H1 (cell line): ENCODE measurements around the gene WDR5. TPM values are rescaled to one million over a fixed set of nuclear protein-coding genes. Genes with fewer than 3 reads are reported as not detected.

Source experiments
- CTCF ChIA-PET: fragments of 300-600 bp; sonication (Branson Sonifier 250); formaldehyde crosslinking; loops from one replicate; lab custom pipeline; 2021; ENCODE audit not compliant: partially characterized antibody; lab: Charles Lee
- POLR2A ChIA-PET: fragments of 300-600 bp; sonication (Branson Sonifier 250); formaldehyde crosslinking; loops from one replicate; lab custom pipeline; 2021; ENCODE audit warnings: inconsistent platforms; ENCODE audit not compliant: partially characterized antibody; lab: Charles Lee
- DNase-seq, 2 experiments: peaks; one replicate each; pipeline versions ENCODE4 v3.0.0 to v3.0.0-alpha.2; 2010 to 2022; ENCODE audit warnings: low spot score in 2 of 2, low read depth in 1 of 2, mixed read lengths in 1 of 2
- FAIRE-seq: peaks from 2 replicates; lab custom pipeline; 2011; peaks lifted over from hg19 to GRCh38; lab: Jason Lieb, UNC
- H2AFZ ChIP-seq: 2 replicates; pipeline ENCODE4 v1.8.1; 2012; ENCODE audit warnings: low read length, inconsistent platforms
- H2AK5ac ChIP-seq: 2 replicates; pipeline ENCODE4 v1.6.1; 2013; ENCODE audit warnings: low read depth, low read length
- H2BK120ac ChIP-seq: replicated peaks from 2 replicates; pipeline ENCODE3; 2013; ENCODE audit warnings: low read depth, low read length, inconsistent platforms
- H2BK12ac ChIP-seq: 2 replicates; pipeline ENCODE4 v1.6.1; 2013; ENCODE audit warnings: low read depth, low read length
- H2BK15ac ChIP-seq: 2 replicates; pipeline ENCODE4 v1.6.1; 2013; ENCODE audit warnings: low read length
- H2BK20ac ChIP-seq: 2 replicates; pipeline ENCODE4 v1.6.1; 2013; ENCODE audit warnings: low read length
- H2BK5ac ChIP-seq: 2 replicates; pipeline ENCODE4 v1.6.1; 2013; ENCODE audit warnings: low read depth, low read length
- H3K14ac ChIP-seq: 2 replicates; pipeline ENCODE4 v1.6.1; 2013; ENCODE audit warnings: inconsistent platforms; ENCODE audit not compliant: insufficient read length
- H3K18ac ChIP-seq: 2 replicates; pipeline ENCODE4 v1.6.1; 2013; ENCODE audit warnings: low read length; ENCODE audit errors: extremely low read depth
- H3K23ac ChIP-seq: 2 replicates; pipeline ENCODE4 v1.6.1; 2013; ENCODE audit warnings: inconsistent platforms; ENCODE audit not compliant: insufficient read length
- H3K23me2 ChIP-seq: 2 replicates; pipeline ENCODE4 v1.6.1; 2013; ENCODE audit warnings: low read depth, low read length
- H3K27ac ChIP-seq: 2 replicates; pipeline ENCODE4 v1.6.1; 2011; ENCODE audit warnings: low read depth, low read length, inconsistent platforms
- H3K27me3 ChIP-seq, 4 experiments: replicated peaks in 1 of 4; 1 replicate in 1 of 4; 2 replicates in 3 of 4; pipeline versions ENCODE4 v1.6.1 to v1.8.1; 2011 to 2013; ENCODE audit warnings: low read length in 3 of 4, mild to moderate bottlenecking in 3 of 4, inconsistent platforms in 2 of 4, mixed read lengths in 2 of 4, moderate library complexity in 1 of 4; ENCODE audit not compliant: control insufficient read depth in 3 of 4, insufficient read depth in 3 of 4; ENCODE audit errors: extremely low read depth in 1 of 4
- H3K36me3 ChIP-seq, 4 experiments: 2 replicates each; pipeline versions ENCODE4 v1.6.1 to v1.8.1; 2011 to 2013; ENCODE audit warnings: mild to moderate bottlenecking in 4 of 4, low read length in 3 of 4, moderate library complexity in 2 of 4, control low read depth in 1 of 4, inconsistent platforms in 1 of 4; ENCODE audit not compliant: insufficient read depth in 4 of 4, control insufficient read depth in 2 of 4
- H3K4ac ChIP-seq: replicated peaks from 2 replicates; pipeline ENCODE3; 2013; ENCODE audit warnings: low read length, low read depth, mixed read lengths, inconsistent platforms; ENCODE audit not compliant: insufficient read length
- H3K4me1 ChIP-seq, 4 experiments: replicated peaks in 1 of 4; 1 replicate in 1 of 4; 2 replicates in 3 of 4; pipeline versions ENCODE4 v1.6.1 to v1.8.1; 2011 to 2013; ENCODE audit warnings: low read length in 3 of 4, inconsistent platforms in 2 of 4, mixed read lengths in 1 of 4; ENCODE audit not compliant: insufficient read depth in 4 of 4, control insufficient read depth in 3 of 4
- H3K4me2 ChIP-seq, 2 experiments: 2 replicates each; pipeline versions ENCODE4 v1.6.1 to v1.8.1; 2011 to 2013; ENCODE audit warnings: low read depth in 2 of 2, low read length in 2 of 2, control low read depth in 1 of 2, inconsistent platforms in 1 of 2, mild to moderate bottlenecking in 1 of 2; ENCODE audit not compliant: insufficient read depth in 1 of 2
- H3K4me3 ChIP-seq, 4 experiments: fragments of 200-600, 300-600 bp in 1 of 4; sonication (generic), shearing (Covaris generic), sonication (Bioruptor Twin) in 1 of 4; 2 replicates each; pipeline versions ENCODE4 v1.5.1 to v1.8.1; 2011 to 2016; ENCODE audit warnings: low read length in 4 of 4, low read depth in 3 of 4, control low read depth in 2 of 4, inconsistent platforms in 2 of 4, mild to moderate bottlenecking in 2 of 4, mixed read lengths in 1 of 4, moderate library complexity in 1 of 4; ENCODE audit not compliant: insufficient read depth in 2 of 4; ENCODE audit errors: extremely low read depth in 1 of 4
- H3K56ac ChIP-seq: replicated peaks from 2 replicates; pipeline ENCODE3; 2013; ENCODE audit warnings: low read depth, mild to moderate bottlenecking, mixed read lengths, low read length, inconsistent platforms; ENCODE audit not compliant: insufficient read length
- H3K79me1 ChIP-seq: 2 replicates; pipeline ENCODE4 v1.6.1; 2013; ENCODE audit warnings: low read depth, low read length, control low read depth
- H3K79me2 ChIP-seq, 2 experiments: 2 replicates each; pipeline versions ENCODE4 v1.6.1 to v1.8.1; 2012 to 2013; ENCODE audit warnings: low read length in 2 of 2, mild to moderate bottlenecking in 2 of 2, inconsistent platforms in 1 of 2; ENCODE audit not compliant: insufficient read depth in 2 of 2, control insufficient read depth in 1 of 2
- H3K9ac ChIP-seq, 4 experiments: replicated peaks in 1 of 4; 1 replicate in 1 of 4; 2 replicates in 3 of 4; pipeline versions ENCODE4 v1.6.1 to v1.8.1; 2011 to 2013; ENCODE audit warnings: low read depth in 3 of 4, low read length in 3 of 4, control low read depth in 2 of 4, mild to moderate bottlenecking in 2 of 4, moderate library complexity in 2 of 4, inconsistent platforms in 1 of 4; ENCODE audit errors: extremely low read depth in 1 of 4
- H3K9me3 ChIP-seq, 2 experiments: 2 replicates each; pipeline versions ENCODE4 v1.6.1 to v1.8.1; 2012 to 2013; ENCODE audit warnings: mild to moderate bottlenecking in 2 of 2, moderate library complexity in 2 of 2, control low read depth in 1 of 2, inconsistent platforms in 1 of 2, low read depth in 1 of 2, low read length in 1 of 2, mixed read lengths in 1 of 2; ENCODE audit not compliant: insufficient read depth in 2 of 2
- H4K20me1 ChIP-seq, 2 experiments: replicated peaks in 1 of 2; 2 replicates each; pipeline versions ENCODE3 to v1.8.1; 2011 to 2013; ENCODE audit warnings: inconsistent platforms in 2 of 2, low read length in 2 of 2, mild to moderate bottlenecking in 1 of 2; ENCODE audit not compliant: insufficient read depth in 2 of 2, control insufficient read depth in 1 of 2
- H4K5ac ChIP-seq: 2 replicates; pipeline ENCODE4 v1.6.1; 2013; ENCODE audit warnings: low read length, low read depth, mixed read lengths, inconsistent platforms; ENCODE audit not compliant: insufficient read length
- H4K8ac ChIP-seq: 2 replicates; pipeline ENCODE4 v1.8.0; 2013; ENCODE audit warnings: mild to moderate bottlenecking, moderate library complexity, low read length, inconsistent platforms; ENCODE audit not compliant: insufficient read depth; ENCODE audit errors: extremely low read depth
- H4K91ac ChIP-seq: replicated peaks from 2 replicates; pipeline ENCODE3; 2013; ENCODE audit warnings: low read length, mixed read lengths, inconsistent platforms; ENCODE audit not compliant: insufficient read length
- EZH2 ChIP-seq: fragments of 200-600 bp; sonication (generic); IDR thresholded peaks from 2 replicates; pipeline ENCODE4 v1.7.1; 2012; ENCODE audit warnings: low read depth, mild to moderate bottlenecking, moderate library complexity, low read length, inconsistent platforms; ENCODE audit not compliant: severe bottlenecking
- RNF2 ChIP-seq: fragments of 200-900, 300-1000 bp; sonication (generic); IDR thresholded peaks from 2 replicates; pipeline ENCODE4 v1.7.1; 2016; ENCODE audit warnings: borderline replicate concordance, low read depth, mild to moderate bottlenecking, antibody characterized with exemption, low read length; ENCODE audit not compliant: poor library complexity, severe bottlenecking; ENCODE audit errors: missing control alignments
- WGBS, 2 experiments: shearing (Covaris generic) in 1 of 2; methylation state at CpG; one replicate each; pipeline versions ENCODE4 v1.1.6 to v1.1.7; 2013 to 2015; ENCODE audit warnings: low lambda C conversion rate in 2 of 2, mixed read lengths in 2 of 2, inconsistent platforms in 1 of 2, low coverage in 1 of 2, missing lambda C conversion rate in 1 of 2; ENCODE audit not compliant: insufficient replicate concordance in 2 of 2, insufficient coverage in 1 of 2, insufficient read length in 1 of 2; ENCODE audit errors: extremely low coverage in 1 of 2, missing lambda C conversion rate in 1 of 2; 5-methylcytosine and 5-hydroxymethylcytosine counted together
- polyA plus RNA-seq, 7 experiments: library from polyadenylated mRNA; depleted of rRNA in 3 of 7; stranded (reverse) in 5 of 7; unstranded in 2 of 7; fragments of >200 nt in 5 of 7; fragments of 200-250 nt in 2 of 7; gene quantifications; 1 replicate in 5 of 7; 2 replicates in 1 of 7; 4 replicates in 1 of 7; pipeline versions ENCODE4 v1.2.1 to v1.2.3, GENCODE V29; 2011 to 2013; ENCODE audit warnings: missing spikeins in 2 of 7, mixed read lengths in 2 of 7
- total RNA-seq: library from RNA; stranded (reverse); fragmentation: NEBNext Ultra II Directional; extraction: Animal tissue kit (Norgen Biotek cat#: 25700); gene quantifications from 2 replicates; pipeline ENCODE4 v1.2.1, GENCODE V29; 2021

The WDR5 gene
- total and polyA plus RNA-seq, 2 of the 8 experiments (the other 6 are each of a cell fraction or from before 2014, with no cell fraction given): 38.4 to 68.1 TPM

DNA sequence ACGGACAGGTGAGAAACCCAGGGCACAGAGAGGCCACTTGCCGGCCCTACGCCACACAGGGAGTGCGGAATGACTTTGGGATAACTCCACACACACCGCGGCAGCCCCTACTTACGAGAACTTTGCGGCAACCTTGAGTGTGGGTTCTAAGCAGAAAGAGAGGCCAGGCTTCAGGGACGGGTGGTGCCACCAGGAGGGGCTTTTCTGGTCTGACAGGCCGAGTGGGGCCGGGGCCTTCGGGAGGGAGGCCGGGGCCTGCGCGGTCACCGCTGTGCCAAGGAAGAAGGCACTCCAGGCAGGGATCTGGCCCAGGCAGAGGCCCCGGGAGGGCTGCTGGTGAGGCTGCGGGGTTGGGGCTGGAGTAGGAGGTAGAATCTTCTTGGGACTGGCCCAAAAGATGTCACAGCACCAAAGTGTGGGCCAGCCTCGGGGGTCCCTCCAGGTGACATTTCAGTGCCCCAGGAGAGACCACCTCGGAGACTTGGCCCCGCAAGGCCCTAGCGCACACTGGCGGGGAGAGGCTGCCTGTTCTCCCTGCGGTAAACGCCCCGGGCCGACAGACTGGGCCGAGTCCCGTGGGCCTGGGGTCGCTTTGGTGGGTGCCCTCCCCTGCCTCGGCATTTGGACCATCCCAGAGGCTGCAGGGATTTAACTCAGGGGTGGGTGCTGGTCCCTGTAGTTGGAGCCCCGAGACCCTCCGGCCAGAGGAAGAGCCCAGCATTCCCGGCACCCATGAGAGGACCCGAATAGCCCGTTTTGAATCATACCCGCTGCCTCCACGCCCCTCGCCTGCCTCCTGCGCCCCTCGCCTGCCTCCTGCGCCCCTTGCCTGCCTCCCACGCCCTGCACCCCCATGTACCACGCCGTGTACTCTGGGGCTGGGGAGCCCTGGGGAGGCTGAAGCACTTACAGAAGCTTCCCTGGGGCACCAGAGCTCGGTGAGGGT lies 37.5 kb downstream of the WDR5 start:
- Histone ChIP-seq H4K91ac (no peak overlapping the region), H4K8ac (no peak overlapping the region), H3K27ac (no peak overlapping the region), H3K14ac (no peak overlapping the region), H3K4ac (no peak overlapping the region), H3K23ac (no peak overlapping the region), H2BK12ac (0 out of 2 replicates have a peak overlapping the region, but pooled peaks have one; percentile 17), H3K4me2 (no peak overlapping the region), H3K79me1 (no peaks in the 10 kb centered on the region), H3K79me2 (no peaks in the 10 kb centered on the region), H3K36me3 (no peaks in the 10 kb centered on the region), H2AK5ac (no peak overlapping the region), H2BK120ac (no peak overlapping the region), H2AFZ (no peak overlapping the region), H3K4me1 (peaks cover 0 to 20% (median 12%) of the 10 kb centered on the region in 4 experiments; a peak in 6 of 7 replicates), H3K4me3 (no peak overlapping the region), H3K27me3 (no peaks in the 10 kb centered on the region), H2BK5ac (0 out of 2 replicates have a peak overlapping the region, but pooled peaks have one; percentile 9), H3K23me2 (no peaks in the 10 kb centered on the region), H3K9me3 (peaks cover 0 to 6% of the 10 kb centered on the region in 2 experiments; a peak in 2 of 4 replicates), H2BK15ac (no peak overlapping the region), H4K5ac (no peak overlapping the region), H3K9ac (no peak overlapping the region), H3K18ac (no peak overlapping the region), H4K20me1 (no peaks in the 10 kb centered on the region), H3K56ac (no peak overlapping the region), H2BK20ac (no peak overlapping the region)
- FAIRE-seq (no peak), DNase-seq (no peak)
- ChIA-PET POLR2A (interaction anchor here (1.7 kb wide), 1 partner anchor 10 kb away, joined by 3 read pairs; no protein-coding TSS in a partner anchor), CTCF (interaction anchor here (0.7 to 3.0 kb wide), 12 partner anchors 13 to 269 kb away, joined by 3 to 18 read pairs (median 6); no protein-coding TSS in a partner anchor)
- 88% methylated on average over 42 of the region's 46 CpGs; no CpG with 5 or more reads in 1 of the 2 experiments for WGBS, 2 experiments
- TF ChIP-seq RNF2: no peak
- TF ChIP-seq EZH2: no peak
